Measurements from ENCODE around the gene NAA60.

Gene NAA60

DNA sequence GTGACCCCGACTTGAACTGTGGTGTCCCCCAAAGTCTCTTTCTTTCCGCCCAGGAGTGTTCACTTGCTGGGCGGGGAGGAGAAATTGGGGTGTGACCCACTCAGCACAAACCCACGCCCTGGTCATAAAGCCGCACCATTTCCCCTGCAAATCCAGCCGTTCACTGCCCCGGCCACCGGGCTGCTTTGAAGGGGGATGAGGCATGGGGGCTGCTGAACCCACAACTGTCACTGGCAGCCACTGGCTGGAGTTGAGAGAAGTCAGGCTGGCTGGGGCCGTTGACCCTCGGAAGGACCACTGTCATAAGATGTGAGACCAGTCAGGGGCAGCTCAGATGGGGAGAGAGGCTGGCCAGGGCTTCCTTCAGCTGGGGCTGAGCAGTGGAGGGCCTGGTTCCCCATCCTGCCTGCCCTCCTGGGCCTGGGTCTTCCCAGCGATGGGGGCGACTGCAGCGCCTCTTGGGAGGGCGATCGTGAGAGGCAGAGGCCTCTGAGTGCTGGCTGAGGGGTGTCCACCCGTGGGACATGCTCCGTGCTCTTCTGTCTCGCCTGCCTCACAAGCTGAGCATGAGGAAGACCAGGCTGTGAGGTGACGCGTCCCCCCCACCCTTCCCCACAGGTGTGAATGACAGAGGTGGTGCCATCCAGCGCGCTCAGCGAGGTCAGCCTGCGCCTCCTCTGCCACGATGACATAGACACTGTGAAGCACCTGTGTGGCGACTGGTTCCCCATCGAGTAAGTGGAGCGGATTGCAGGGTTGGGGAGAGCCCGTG, 32.3 kb downstream of the NAA60 start:
- intact Hi-C loops (cut with DNase I; ENCODE audit: low total_unique reads): no loop called here
- TF ChIP-seq, protein P1, sequence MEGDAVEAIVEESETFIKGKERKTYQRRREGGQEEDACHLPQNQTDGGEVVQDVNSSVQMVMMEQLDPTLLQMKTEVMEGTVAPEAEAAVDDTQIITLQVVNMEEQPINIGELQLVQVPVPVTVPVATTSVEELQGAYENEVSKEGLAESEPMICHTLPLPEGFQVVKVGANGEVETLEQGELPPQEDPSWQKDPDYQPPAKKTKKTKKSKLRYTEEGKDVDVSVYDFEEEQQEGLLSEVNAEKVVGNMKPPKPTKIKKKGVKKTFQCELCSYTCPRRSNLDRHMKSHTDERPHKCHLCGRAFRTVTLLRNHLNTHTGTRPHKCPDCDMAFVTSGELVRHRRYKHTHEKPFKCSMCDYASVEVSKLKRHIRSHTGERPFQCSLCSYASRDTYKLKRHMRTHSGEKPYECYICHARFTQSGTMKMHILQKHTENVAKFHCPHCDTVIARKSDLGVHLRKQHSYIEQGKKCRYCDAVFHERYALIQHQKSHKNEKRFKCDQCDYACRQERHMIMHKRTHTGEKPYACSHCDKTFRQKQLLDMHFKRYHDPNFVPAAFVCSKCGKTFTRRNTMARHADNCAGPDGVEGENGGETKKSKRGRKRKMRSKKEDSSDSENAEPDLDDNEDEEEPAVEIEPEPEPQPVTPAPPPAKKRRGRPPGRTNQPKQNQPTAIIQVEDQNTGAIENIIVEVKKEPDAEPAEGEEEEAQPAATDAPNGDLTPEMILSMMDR (IDR thresholded peaks at IDR 0.05): no peak
- H3K27me3 ChIP-seq: no peaks in the 10 kb centered on the region
- H3K4me3 ChIP-seq: no peak overlapping the region
- DNase-seq: no peak
- peaks cover 15 to 32% (median 23%) of the 10 kb centered on the region in 3 donors for H3K36me3 ChIP-seq
- no peak overlapping the region for H3K27ac ChIP-seq
- H3K9me3 ChIP-seq: no peaks in the 10 kb centered on the region
- H3K4me1 ChIP-seq: peaks cover 0 to 8% (median 5%) of the 10 kb centered on the region in 4 donors

DNA sequence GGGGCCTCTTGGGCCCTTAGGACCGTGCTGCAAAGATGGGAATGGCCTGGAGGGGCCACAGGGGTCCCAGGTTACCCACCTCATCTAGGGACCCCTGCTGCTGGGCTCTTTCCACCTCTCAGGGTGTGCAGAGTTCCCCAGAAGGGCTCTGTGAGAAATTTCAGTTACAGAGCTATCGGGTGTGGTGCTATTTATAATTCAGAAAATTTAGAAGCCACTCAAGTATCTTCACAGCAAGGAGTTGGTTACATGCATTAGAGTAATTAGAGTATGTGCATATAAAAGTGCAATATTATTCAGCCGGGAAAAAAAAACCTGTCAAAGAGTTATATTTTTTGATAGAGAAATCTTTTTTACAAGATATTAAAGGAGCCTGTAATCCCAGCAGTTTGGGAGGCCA, 32.9 kb downstream of the NAA60 start:
- no peak for DNase-seq
- TF ChIP-seq, protein P1 (IDR thresholded peaks at IDR 0.05): no peak
- peaks cover 21 to 38% (median 29%) of the 10 kb centered on the region in 3 donors for H3K36me3 ChIP-seq
- no peaks in the 10 kb centered on the region for H3K27me3 ChIP-seq
- H3K4me3 ChIP-seq: no peak overlapping the region
- intact Hi-C loops (cut with DNase I; ENCODE audit: low total_unique reads): no loop called here
- peaks cover 0 to 8% (median 4%) of the 10 kb centered on the region in 4 donors for H3K4me1 ChIP-seq
- H3K9me3 ChIP-seq: no peaks in the 10 kb centered on the region
- H3K27ac ChIP-seq: no peak overlapping the region

DNA sequence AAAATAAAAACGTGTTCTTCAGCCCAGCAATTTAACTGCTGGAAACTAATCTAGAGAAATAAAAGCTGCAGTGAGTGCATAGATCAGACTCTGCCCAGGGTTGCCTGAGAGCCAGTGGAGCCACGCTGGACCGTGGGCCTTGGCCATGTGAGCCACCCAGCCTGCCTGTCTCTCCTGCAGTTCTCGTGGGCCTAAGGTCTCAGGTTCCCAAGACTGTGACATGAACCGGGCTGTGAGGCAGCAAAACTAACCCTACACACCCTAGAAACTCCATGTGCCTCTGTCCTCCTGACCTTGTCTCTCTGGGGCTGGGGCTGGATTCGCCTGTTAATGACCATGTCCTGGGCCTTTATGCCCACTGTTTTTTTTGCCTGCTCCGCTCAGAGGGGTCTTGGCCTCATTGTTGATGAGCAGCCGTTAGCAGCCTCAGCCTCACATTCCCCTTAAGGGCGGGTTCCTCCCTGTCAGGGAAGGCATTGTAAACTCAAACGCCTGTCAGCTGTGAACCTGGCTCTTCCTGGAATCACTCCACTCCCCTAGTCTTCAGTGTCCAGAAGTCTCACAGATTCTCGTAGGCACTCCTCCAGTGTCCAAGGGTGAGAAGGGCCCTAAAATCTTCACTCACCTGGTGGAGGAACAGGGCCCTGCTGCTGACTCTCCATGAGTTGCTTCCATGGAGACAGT, 34.9 kb downstream of the NAA60 start:
- Histone ChIP-seq H3K9me3 (no peaks in the 10 kb centered on the region), H3K36me3 (peaks cover 41 to 58% (median 49%) of the 10 kb centered on the region in 3 donors), H3K27ac (no peak overlapping the region), H3K4me1 (peaks cover 0 to 8% (median 1%) of the 10 kb centered on the region in 4 donors), H3K27me3 (no peaks in the 10 kb centered on the region), H3K4me3 (no peak overlapping the region)
- TF ChIP-seq, protein P1 (IDR thresholded peaks at IDR 0.05): no peak
- DNase-seq: no peak
- intact Hi-C loops (cut with DNase I; ENCODE audit: low total_unique reads): no loop called here

DNA sequence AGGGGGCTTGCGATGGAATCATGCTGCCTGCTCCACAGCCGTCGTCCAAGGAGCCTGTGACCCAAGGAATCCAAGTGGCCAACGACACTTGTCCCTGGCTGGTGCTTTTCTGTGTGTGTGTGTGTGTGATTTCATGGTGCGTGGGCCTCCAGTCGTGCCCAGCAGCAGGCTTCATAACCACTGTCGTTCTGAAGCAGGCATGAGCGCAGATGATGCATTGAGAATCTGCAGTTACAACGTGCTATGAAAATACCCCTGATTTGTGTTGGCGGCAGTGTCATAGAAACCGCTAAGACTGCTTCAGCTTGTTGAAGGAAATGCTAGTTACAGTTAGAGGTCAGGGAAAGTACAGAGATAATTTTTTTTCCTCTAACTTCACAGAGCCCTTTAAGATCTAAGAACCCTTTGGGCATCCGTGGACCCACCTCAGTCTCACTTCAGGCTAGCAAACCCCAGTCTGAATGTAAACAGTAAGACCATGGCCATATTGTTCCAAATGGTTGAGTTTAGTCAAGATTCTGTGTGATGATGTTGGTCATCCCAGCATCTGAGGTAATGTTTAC, 36.3 kb downstream of the NAA60 start:
- intact Hi-C loops (cut with DNase I; ENCODE audit: low total_unique reads): no loop called here
- TF ChIP-seq, protein P1 (IDR thresholded peaks at IDR 0.05): no peak
- no peaks in the 10 kb centered on the region for H3K27me3 ChIP-seq
- H3K4me1 ChIP-seq: no peaks in the 10 kb centered on the region
- H3K4me3 ChIP-seq: no peak overlapping the region
- no peak for DNase-seq
- H3K9me3 ChIP-seq: no peaks in the 10 kb centered on the region
- peaks cover 55 to 71% (median 62%) of the 10 kb centered on the region in 3 donors for H3K36me3 ChIP-seq
- H3K27ac ChIP-seq: no peak overlapping the region

DNA sequence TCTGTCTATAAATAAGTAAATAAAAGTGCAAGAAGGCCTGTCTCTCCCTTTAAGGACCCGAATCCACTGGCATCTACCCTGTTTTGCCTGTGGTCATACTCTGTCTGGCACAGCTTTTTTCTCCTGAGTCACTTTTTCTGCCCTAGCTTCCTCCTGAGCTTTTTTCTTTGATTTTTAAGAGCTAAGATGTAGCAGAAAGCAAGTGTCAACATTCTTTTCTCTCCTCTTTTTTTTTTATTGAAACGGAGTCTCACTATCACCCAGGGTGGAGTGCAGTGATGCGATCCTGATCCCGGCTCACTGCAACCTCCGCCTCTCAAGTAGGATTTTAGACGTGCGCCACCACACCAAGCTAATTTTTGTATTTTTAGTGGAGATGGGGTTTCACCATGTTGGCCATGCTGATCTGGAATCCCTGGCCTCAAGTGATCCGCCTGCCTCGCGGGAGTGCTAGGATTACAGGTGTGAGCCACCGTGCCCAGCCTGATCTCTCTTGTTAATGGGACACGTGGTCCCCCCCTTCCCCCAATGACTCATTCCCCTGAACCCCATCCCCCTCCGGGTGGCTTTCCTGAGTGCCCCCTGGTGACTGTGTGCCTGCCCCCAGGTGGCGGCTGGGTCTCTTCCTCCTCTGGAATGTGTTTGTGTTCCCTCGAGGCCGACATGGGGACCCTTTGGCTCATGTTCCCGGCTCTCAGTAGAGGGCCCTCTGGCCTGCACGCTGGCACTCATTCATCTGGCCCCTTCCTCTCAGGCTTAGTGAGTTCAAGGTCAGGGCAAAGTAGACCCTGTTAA, 37.6 kb downstream of the NAA60 start:
- TF ChIP-seq, protein P1 (IDR thresholded peaks at IDR 0.05): no peak
- Histone ChIP-seq H3K27me3 (no peaks in the 10 kb centered on the region), H3K4me3 (no peak overlapping the region), H3K4me1 (no peaks in the 10 kb centered on the region), H3K9me3 (no peaks in the 10 kb centered on the region), H3K27ac (no peak overlapping the region), H3K36me3 (peaks cover 68 to 85% (median 74%) of the 10 kb centered on the region in 3 donors)
- intact Hi-C loops (cut with DNase I; ENCODE audit: low total_unique reads): no loop called here
- no peak for DNase-seq

All from tibial artery (tissue), 4 donors.